Mesothelial cell of epicardium (in vitro differentiated cells): Measurements from ENCODE around the gene SVOP. TPM values are rescaled to one million over a fixed set of nuclear protein-coding genes. Genes with fewer than 3 reads are reported as not detected.
"Not testable (repeated sequence)": the region's sequence is repeated elsewhere in the genome, so short reads cannot be mapped to it uniquely, and the experiment has no call there.

ENCODE experiments used
- DNase-seq, 2 experiments: peaks; one replicate each; pipeline ENCODE4 v3.0.0; 2021; ENCODE audit warnings: low spot score in 2 of 2; ENCODE audit not compliant: unreplicated experiment in 2 of 2
- H3K27ac Mint-ChIP-seq: 2 replicates; pipeline ENCODE4 v1.8.0; 2021; ENCODE audit warnings: mixed read lengths
- H3K27me3 Mint-ChIP-seq: 2 replicates; pipeline ENCODE4 v1.8.0; 2021; ENCODE audit warnings: low read depth, mixed read lengths
- H3K36me3 Mint-ChIP-seq: 2 replicates; pipeline ENCODE4 v1.8.0; 2021; ENCODE audit warnings: mixed read lengths
- H3K4me1 Mint-ChIP-seq: 2 replicates; pipeline ENCODE4 v1.8.0; 2021; ENCODE audit warnings: mixed read lengths
- H3K4me3 Mint-ChIP-seq: 2 replicates; pipeline ENCODE4 v1.8.0; 2021; ENCODE audit warnings: mild to moderate bottlenecking, moderate library complexity, mixed read lengths
- H3K9me3 Mint-ChIP-seq: 2 replicates; pipeline ENCODE4 v1.8.0; 2021; ENCODE audit warnings: mixed read lengths
- total RNA-seq: library from RNA; stranded (reverse); gene quantifications from 3 replicates; pipeline ENCODE4 v1.2.1, GENCODE V29; 2021
- TF ChIP-seq, protein P1 (sequence below): fragments of 200-600 bp; sonication (generic); IDR thresholded peaks from one replicate; pipeline ENCODE4 v1.5.0; 2021; ENCODE audit warnings: antibody characterized with exemption; ENCODE audit not compliant: unreplicated experiment

The SVOP gene
- total RNA-seq, 1 donor from 2014 or later: not detected

DNA sequence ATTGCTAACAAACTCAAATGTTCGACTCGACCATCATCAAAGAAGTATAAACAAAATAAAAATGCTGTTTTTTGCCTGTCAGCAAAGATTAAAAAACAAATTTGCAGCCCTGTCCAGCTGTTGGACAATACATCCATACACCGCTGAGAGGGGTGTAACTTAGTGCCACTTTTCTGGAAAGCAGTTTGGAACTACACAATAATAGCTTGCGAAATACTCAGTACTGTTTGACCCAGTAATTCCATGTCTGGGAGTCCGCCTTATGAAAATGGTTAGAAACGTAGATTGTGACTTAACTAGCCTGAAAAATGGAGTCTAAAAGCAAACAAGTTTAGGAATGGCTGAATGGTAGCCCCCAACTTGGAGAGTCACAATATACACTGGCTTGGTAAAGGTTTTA is 37.9 kb upstream of the SVOP start:
- H3K4me1 Mint-ChIP-seq: peaks cover 3% of the 10 kb centered on the region
- H3K36me3 Mint-ChIP-seq: peaks cover 33% of the 10 kb centered on the region
- H3K9me3 Mint-ChIP-seq: peaks cover 5% of the 10 kb centered on the region
- DNase-seq: no peak
- H3K4me3 Mint-ChIP-seq: no peak overlapping the region
- no peaks in the 10 kb centered on the region for H3K27me3 Mint-ChIP-seq
- TF ChIP-seq, protein P1, sequence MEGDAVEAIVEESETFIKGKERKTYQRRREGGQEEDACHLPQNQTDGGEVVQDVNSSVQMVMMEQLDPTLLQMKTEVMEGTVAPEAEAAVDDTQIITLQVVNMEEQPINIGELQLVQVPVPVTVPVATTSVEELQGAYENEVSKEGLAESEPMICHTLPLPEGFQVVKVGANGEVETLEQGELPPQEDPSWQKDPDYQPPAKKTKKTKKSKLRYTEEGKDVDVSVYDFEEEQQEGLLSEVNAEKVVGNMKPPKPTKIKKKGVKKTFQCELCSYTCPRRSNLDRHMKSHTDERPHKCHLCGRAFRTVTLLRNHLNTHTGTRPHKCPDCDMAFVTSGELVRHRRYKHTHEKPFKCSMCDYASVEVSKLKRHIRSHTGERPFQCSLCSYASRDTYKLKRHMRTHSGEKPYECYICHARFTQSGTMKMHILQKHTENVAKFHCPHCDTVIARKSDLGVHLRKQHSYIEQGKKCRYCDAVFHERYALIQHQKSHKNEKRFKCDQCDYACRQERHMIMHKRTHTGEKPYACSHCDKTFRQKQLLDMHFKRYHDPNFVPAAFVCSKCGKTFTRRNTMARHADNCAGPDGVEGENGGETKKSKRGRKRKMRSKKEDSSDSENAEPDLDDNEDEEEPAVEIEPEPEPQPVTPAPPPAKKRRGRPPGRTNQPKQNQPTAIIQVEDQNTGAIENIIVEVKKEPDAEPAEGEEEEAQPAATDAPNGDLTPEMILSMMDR: no peak
- H3K27ac Mint-ChIP-seq: no peak overlapping the region

DNA sequence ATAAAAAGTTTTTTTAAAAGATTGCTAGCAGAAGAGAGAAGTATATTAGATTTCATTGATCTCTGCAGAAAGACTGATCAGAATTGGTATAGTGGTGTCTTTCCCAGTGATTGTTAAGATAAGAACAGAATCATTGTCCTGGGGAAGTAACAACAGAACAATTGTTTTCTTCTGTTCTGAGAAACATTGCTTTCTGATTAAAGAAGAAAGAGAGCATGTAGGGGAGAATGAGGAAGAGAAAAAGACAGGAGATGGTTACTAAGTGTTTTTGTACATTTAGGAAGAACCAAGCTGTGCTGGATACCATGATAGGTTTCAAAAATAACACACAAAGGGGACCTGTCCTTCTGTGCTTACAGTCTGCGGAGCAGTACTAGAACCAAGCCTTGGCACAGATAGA is 36.5 kb upstream of the SVOP start:
- H3K4me1 Mint-ChIP-seq: peaks cover 11% of the 10 kb centered on the region
- H3K4me3 Mint-ChIP-seq: no peak overlapping the region
- no peak overlapping the region for H3K27ac Mint-ChIP-seq
- H3K27me3 Mint-ChIP-seq: no peaks in the 10 kb centered on the region
- peaks cover 20% of the 10 kb centered on the region for H3K36me3 Mint-ChIP-seq
- no peaks in the 10 kb centered on the region for H3K9me3 Mint-ChIP-seq
- DNase-seq: no peak
- TF ChIP-seq, protein P1: no peak

DNA sequence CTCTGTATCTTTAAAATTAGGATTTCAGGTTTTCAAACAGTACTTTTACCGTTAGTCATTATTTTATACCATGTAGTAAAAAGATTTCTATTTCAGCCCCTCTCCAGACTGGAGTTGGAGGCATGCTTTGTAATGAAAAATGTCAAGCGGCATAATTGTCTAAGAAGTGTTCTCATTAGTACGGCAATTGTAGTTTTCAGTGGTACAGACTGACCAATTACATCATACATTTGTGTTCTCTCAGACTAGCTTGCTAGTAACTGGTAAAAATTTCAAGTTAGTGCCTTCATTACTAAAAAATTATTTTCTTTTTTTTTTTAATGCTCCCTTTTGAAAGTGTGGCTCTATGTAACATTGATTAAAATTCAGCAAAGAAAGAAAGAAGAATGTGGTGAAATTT is 36.0 kb upstream of the SVOP start:
- TF ChIP-seq, protein P1: no peak
- no peaks in the 10 kb centered on the region for H3K27me3 Mint-ChIP-seq
- H3K9me3 Mint-ChIP-seq: no peaks in the 10 kb centered on the region
- H3K4me3 Mint-ChIP-seq: no peak overlapping the region
- DNase-seq: no peak
- H3K4me1 Mint-ChIP-seq: peaks cover 14% of the 10 kb centered on the region
- no peak overlapping the region for H3K27ac Mint-ChIP-seq
- peaks cover 18% of the 10 kb centered on the region for H3K36me3 Mint-ChIP-seq

DNA sequence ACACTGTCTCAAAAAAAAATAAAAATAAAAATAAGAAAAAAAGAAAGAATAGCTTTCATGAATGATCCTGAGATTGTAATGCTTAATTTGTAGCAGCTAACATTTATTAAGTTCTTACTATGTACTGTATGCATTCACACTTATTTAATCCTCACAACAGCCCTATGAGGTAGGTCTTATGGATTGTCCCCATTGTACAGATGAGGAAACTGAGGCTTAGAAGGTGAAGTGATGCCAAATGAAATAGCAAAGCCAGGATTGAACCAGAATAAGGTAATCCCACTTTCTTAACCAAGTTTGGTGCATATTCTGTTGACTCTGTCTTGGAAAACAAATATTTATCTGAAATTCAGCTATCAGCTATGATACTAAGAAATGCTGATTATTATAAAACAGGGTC is 33.7 kb upstream of the SVOP start:
- Mint-ChIP-seq H3K4me1 (peaks cover 14% of the 10 kb centered on the region), H3K36me3 (peaks cover 12% of the 10 kb centered on the region), H3K27ac (no peak overlapping the region), H3K9me3 (no peaks in the 10 kb centered on the region), H3K4me3 (no peak overlapping the region), H3K27me3 (no peaks in the 10 kb centered on the region)
- no peak for DNase-seq
- TF ChIP-seq, protein P1: no peak

DNA sequence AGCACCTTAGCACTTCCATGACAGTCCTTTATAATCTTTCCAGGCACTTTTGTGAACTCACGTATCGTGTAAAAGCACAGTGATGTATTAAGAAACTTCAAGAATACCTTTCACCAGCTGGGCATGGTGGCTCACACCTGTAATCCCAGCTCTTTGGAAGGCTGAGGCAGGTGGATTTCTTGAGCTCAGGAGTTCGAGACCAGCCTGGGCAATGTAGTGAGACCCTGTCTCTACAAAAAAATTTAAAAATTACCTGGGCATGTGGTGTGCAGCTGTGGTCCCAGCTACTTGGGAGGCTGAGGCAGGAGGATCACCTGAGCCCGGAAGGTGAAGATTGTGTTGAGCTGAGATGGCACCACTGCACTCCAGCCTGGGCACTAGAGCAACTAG is 33.3 kb upstream of the SVOP start:
- not testable (repeated sequence) for H3K27me3 Mint-ChIP-seq, DNase-seq, H3K9me3 Mint-ChIP-seq
- Mint-ChIP-seq H3K4me1 (peaks cover 14% of the 10 kb centered on the region), H3K4me3 (peak overlapping the region; percentile 96), H3K27ac (peak overlapping the region; percentile 92), H3K36me3 (peaks cover 12% of the 10 kb centered on the region)

DNA sequence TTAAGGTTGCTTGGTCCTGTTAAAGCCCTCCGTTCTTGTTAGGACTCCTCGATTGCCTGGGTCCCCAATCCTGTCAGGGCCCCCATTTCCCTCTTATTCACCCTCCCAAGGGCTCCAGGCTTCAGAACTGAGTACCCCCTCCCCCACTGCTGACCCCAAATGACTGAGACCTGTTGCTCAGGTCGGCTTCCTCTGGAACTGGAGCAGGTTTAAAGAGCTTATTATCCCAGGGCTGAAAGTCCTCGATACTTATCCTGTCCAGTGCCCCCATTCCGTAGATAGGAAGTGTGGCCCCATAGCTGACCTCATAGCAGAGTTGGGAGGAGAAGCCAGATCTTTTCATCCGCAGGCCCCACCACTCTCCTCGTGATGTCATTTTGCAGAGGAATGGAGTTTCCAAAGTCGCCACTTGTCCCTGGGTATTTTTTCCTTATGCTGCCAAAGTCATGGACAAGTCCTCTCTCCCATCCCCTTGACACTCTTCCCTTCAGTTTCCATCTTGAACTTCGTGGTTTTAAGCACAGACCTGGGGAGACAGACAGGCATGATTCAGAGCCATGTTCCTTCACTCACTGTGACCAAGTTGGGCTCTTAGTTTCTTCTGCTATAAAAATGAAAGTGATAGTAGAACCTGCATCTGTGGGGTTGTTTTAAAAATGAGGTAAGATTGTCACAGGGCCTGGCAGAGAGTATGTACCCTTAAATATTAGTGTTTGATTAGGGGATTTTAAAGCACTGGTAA is 32.7 kb upstream of the SVOP start:
- no peak for DNase-seq
- H3K36me3 Mint-ChIP-seq: peaks cover 9% of the 10 kb centered on the region
- H3K4me1 Mint-ChIP-seq: peaks cover 14% of the 10 kb centered on the region
- TF ChIP-seq, protein P1: no peak
- no peaks in the 10 kb centered on the region for H3K9me3 Mint-ChIP-seq
- H3K27ac Mint-ChIP-seq: peak overlapping the region; percentile 92
- peak overlapping the region; percentile 96 for H3K4me3 Mint-ChIP-seq
- H3K27me3 Mint-ChIP-seq: no peaks in the 10 kb centered on the region
